BLaER1 (cell line): ENCODE data around the gene CFAP221.

ENCODE experiments used
- H3K27ac ChIP-seq: shearing (Covaris generic); formaldehyde crosslinking; 2 replicates; pipeline ENCODE4 v1.8.1; 2022
- H3K27me3 ChIP-seq: shearing (Covaris generic); formaldehyde crosslinking; 2 replicates; pipeline ENCODE4 v1.8.1; 2022
- H3K36me3 ChIP-seq: shearing (Covaris generic); formaldehyde crosslinking; 2 replicates; pipeline ENCODE4 v1.8.1; 2022
- H3K4me1 ChIP-seq: shearing (Covaris generic); formaldehyde crosslinking; 2 replicates; pipeline ENCODE4 v1.8.1; 2022
- H3K4me2 ChIP-seq: shearing (Covaris generic); formaldehyde crosslinking; 2 replicates; pipeline ENCODE4 v1.8.1; 2022
- H3K4me3 ChIP-seq: shearing (Covaris generic); formaldehyde crosslinking; 2 replicates; pipeline ENCODE4 v1.8.1; 2022
- H3K9ac ChIP-seq: shearing (Covaris generic); formaldehyde crosslinking; 2 replicates; pipeline ENCODE4 v1.8.1; 2022
- H3K9me3 ChIP-seq: shearing (Covaris generic); formaldehyde crosslinking; 2 replicates; pipeline ENCODE4 v1.8.1; 2022
- H4K20me1 ChIP-seq: shearing (Covaris generic); formaldehyde crosslinking; 2 replicates; pipeline ENCODE4 v1.8.1; 2022
- Cebpa-rat ChIP-seq: shearing (Covaris generic); IDR thresholded peaks from 2 replicates; pipeline ENCODE4 v1.8.1; 2022

CFAP221 gene

DNA sequence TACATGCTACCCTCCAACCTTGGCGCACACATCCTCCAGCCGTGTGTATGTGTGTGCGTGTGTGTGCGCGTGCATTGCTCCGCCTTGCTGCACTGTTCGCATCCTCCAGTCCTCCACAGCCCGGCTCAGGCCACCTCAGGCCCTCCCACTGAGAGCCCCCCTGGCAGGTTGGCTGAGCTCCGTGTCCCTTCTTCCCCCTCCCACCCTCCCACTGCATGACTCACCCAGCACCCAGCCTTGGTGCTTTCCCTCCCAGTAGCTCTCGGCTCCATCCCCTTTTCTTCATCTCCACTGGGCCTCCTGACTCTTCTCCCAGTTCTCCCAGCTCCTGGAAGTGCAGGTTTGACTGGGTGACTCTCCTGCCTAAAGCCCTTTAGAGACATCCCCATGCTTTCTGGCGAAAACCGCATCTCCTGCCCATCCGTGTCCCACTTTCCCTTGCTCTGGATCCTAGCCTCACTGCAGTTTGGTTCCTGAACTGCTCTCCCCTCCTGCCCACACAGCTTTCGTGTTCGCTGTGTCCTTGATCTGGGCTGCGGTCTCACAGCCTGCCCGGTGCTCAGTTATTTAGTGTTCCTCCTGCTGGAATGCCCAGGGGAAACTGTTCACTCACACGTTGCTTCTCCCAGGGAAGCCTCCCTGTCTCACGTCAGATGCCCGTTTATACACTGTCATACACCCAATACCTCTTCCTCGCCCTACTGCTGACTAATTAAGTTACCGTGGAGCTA lies 139.6 kb downstream of the CFAP221 start:
- H3K4me2 ChIP-seq: no peak overlapping the region

DNA sequence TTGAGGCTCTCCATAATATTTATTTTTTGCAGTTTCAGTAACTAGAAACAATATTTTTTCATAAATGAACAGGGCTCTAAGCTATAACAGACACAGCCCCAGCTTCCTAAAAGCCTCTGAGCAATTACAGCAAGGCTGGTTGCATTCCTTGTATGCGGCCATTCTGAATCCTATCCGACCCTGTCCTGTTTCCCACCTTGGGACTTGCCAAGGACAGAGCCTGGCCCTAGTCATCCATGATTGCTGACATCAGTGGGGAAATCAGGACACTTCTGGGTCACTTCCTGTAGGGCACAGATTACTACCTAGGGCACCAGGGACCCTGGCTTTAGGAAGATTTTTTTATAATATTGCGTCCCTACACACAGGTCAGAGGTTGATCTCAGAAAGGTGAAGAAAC lies 140.3 kb downstream of the CFAP221 start:
- Histone ChIP-seq H3K4me3 (no peak overlapping the region), H3K4me2 (no peak overlapping the region), H3K27ac (no peak overlapping the region)

More for the DNA sequence above, 139.6 kb downstream of the CFAP221 start:
- Histone ChIP-seq H3K36me3 (peaks cover 60% of the 10 kb centered on the region), H3K27ac (no peak overlapping the region), H3K27me3 (no peaks in the 10 kb centered on the region), H3K9me3 (no peaks in the 10 kb centered on the region), H3K9ac (no peak overlapping the region), H4K20me1 (peaks cover 58% of the 10 kb centered on the region), H3K4me1 (peaks cover 22% of the 10 kb centered on the region), H3K4me3 (no peak overlapping the region)
- no peak for TF ChIP-seq Cebpa-rat

DNA sequence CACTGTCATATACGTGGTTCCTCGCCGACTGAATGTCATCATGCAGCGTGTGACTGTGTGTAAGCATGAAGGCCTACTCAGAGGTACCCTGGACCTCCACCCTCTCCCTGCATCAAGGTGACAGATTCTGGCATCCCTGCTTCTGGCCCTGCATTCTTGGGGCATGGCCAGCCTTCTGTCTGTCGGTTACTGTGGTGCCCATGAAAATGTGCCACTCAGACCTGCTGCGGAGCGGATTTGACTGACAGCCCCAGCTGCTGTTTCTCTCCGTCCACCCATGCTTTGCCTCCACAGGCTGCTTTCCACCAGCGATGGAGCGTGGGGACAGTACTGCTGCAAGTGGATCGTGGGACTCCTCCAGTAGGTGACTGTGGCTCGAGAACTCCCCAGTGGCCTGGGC lies 144.4 kb downstream of the CFAP221 start:
- peaks cover 18% of the 10 kb centered on the region; the same call in 1 of the 2 replicates for H4K20me1 ChIP-seq
- no peak overlapping the region for H3K4me2 ChIP-seq
- no peak overlapping the region for H3K9ac ChIP-seq
- no peaks in the 10 kb centered on the region for H3K9me3 ChIP-seq
- H3K27ac ChIP-seq: no peak overlapping the region
- H3K27me3 ChIP-seq: no peaks in the 10 kb centered on the region
- no peak overlapping the region for H3K4me3 ChIP-seq
- H3K4me1 ChIP-seq: 0 out of 2 replicates have a peak, but pooled peaks cover 4% of the 10 kb centered on the region
- peaks cover 53% of the 10 kb centered on the region for H3K36me3 ChIP-seq
- TF ChIP-seq Cebpa-rat: no peak

More for the DNA sequence above, 140.3 kb downstream of the CFAP221 start:
- no peak for TF ChIP-seq Cebpa-rat
- no peaks in the 10 kb centered on the region for H3K27me3 ChIP-seq
- no peaks in the 10 kb centered on the region for H3K9me3 ChIP-seq
- H3K36me3 ChIP-seq: peaks cover 66% of the 10 kb centered on the region
- H3K9ac ChIP-seq: no peak overlapping the region
- H4K20me1 ChIP-seq: peaks cover 58% of the 10 kb centered on the region
- H3K4me1 ChIP-seq: peaks cover 22% of the 10 kb centered on the region

DNA sequence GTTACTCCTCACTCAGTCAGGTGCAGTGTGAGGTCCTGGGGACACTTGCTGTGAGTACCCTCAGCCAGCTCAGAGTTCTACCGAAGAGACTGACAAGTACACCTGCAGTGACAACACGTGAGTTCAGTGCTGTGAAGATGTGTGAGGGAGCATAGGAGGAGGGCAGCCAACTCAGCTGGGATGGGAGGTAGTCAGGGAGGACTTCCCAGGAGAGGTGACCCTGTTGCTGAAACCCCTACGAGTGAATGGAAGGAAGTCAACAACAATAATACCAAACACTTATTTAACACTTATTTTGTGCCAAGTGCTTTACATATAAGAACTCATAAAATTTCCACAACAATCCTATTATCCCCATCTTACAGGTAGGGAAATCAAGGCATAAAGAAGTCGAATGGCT lies 145.0 kb downstream of the CFAP221 start:
- Histone ChIP-seq H3K4me1 (peaks cover 6% of the 10 kb centered on the region), H4K20me1 (peaks cover 14% of the 10 kb centered on the region; the same call in 1 of the 2 replicates), H3K9me3 (no peaks in the 10 kb centered on the region), H3K27ac (no peak overlapping the region), H3K27me3 (no peaks in the 10 kb centered on the region), H3K4me3 (no peak overlapping the region), H3K36me3 (peaks cover 53% of the 10 kb centered on the region), H3K4me2 (no peak overlapping the region), H3K9ac (no peak overlapping the region)
- TF ChIP-seq Cebpa-rat: no peak

DNA sequence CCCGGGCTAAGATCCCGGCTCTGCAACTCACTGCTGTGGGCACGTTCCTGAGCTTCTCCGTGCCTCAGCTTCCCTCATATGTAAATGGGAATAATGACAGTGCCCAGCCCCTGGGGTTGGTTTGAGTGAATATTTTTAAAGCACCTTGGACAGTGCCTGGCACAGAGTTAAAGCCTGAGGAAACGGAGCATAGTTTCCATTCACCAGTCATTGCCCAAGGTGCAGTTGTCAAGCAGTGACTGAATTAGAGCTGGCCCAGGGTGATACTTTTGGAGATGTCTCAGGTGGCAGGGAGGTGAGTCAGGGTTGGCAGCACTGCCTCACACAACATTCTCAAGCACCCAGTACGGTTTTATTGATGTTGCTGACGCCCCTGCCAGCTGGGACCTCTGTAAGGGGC lies 146.9 kb downstream of the CFAP221 start:
- Histone ChIP-seq H3K9me3 (no peaks in the 10 kb centered on the region), H3K4me2 (no peak overlapping the region), H3K27ac (no peak overlapping the region), H3K9ac (no peak overlapping the region), H3K36me3 (peaks cover 46% of the 10 kb centered on the region), H4K20me1 (no peaks in the 10 kb centered on the region), H3K4me1 (peaks cover 25% of the 10 kb centered on the region), H3K4me3 (no peak overlapping the region), H3K27me3 (no peaks in the 10 kb centered on the region)
- no peak for TF ChIP-seq Cebpa-rat

DNA sequence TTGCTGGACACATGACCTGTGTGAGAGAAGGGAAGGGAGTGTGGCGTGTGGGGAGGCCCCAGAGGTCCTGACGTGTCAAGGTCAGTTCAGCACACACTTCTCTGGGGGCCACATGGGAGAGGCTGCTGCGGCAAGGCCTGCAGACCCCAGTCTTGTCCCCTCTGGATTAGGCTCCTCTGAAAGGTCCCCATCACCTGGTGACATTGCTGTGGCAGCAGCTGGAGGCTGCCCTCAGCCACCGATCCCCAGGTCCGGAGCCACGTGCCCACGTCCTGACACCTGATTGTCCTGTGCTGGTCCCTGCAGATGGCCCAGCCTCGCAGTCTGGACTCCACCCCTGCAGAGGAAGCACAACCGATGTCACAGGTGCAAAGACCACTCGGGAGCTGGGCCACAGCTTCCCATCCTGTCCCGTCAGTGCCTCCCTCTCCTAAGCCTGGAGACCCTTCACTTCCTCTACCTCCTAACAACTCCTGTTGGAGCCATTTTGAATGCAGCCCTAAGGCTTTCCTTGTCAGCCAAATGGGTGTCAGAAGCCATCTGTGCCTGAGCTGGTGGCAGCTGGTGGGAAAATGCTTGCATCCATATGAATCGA lies 147.5 kb downstream of the CFAP221 start:
- Histone ChIP-seq H3K4me1 (peaks cover 31% of the 10 kb centered on the region), H3K4me3 (no peak overlapping the region), H3K27me3 (no peaks in the 10 kb centered on the region), H3K4me2 (no peak overlapping the region), H3K9ac (no peak overlapping the region), H3K27ac (no peak overlapping the region), H3K36me3 (peaks cover 41% of the 10 kb centered on the region), H3K9me3 (no peaks in the 10 kb centered on the region), H4K20me1 (no peaks in the 10 kb centered on the region)
- TF ChIP-seq Cebpa-rat: no peak

DNA sequence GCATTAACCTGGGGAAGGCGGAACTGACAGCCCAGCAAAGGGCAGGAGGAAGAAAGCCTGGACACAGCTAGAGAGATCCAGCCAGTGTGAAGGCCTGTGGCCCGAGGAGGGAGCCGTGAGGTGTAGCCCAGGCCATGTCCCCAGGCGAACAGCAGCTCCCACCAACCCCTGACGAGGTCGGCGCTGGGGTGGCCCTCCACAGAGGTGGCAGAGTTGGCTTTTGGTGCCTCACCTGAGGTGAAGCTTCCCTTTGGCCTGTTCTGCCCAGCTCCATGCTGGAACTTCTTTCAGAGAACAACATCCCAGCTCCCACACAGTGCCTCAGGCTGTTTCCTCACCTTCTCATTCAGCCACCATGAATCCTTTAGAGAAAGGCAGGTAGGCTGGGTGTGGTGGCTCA lies 148.1 kb downstream of the CFAP221 start:
- no peak overlapping the region for H3K4me2 ChIP-seq
- no peaks in the 10 kb centered on the region for H3K9me3 ChIP-seq
- no peak overlapping the region for H3K4me3 ChIP-seq
- no peak overlapping the region for H3K27ac ChIP-seq
- H3K36me3 ChIP-seq: peaks cover 35% of the 10 kb centered on the region
- no peaks in the 10 kb centered on the region for H3K27me3 ChIP-seq
- no peak overlapping the region for H3K9ac ChIP-seq
- no peak for TF ChIP-seq Cebpa-rat
- H3K4me1 ChIP-seq: peaks cover 37% of the 10 kb centered on the region
- H4K20me1 ChIP-seq: no peaks in the 10 kb centered on the region

DNA sequence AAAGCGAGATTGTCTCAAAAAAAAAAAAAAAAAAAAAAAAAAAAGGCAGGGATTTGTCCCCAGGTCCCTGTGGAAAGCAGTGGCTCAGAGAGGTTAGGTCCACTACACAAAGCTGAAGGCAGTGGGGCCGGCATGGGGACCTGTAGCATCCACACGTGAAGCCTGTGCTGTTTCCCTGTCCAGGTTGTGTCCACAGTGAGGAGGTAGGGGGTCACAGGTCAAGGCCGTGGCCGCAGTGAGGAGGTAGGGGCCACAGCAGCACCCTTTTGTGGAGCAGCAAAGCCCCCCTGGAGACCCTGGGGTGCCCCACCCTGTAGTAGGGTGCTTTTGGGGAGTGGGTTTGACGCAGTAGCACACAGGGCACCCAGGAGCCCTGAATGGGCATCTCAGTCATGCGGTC lies 148.7 kb downstream of the CFAP221 start:
- Histone ChIP-seq H3K9ac (no peak overlapping the region), H3K4me1 (peaks cover 43% of the 10 kb centered on the region), H3K4me2 (no peak overlapping the region), H4K20me1 (no peaks in the 10 kb centered on the region), H3K27ac (no peak overlapping the region), H3K4me3 (no peak overlapping the region), H3K27me3 (no peaks in the 10 kb centered on the region), H3K9me3 (no peaks in the 10 kb centered on the region), H3K36me3 (peaks cover 30% of the 10 kb centered on the region)
- no peak for TF ChIP-seq Cebpa-rat

DNA sequence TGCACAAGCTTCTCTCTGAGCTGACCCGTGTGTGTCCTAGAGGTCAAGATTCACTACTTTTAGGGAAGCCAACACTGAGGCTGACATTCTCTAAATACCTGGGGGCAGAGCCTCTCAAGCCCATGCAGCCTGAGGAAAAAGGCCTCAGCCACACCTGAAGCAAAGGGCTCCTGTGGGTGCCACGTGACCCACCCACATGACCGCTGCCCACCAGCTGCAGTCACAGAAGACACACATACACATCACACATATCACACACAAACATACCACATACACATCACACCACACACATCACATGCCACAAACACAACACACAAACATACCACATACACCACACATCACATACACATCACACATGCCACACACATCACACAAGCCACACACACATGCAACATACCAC lies 149.3 kb downstream of the CFAP221 start:
- Histone ChIP-seq H3K27me3 (no peaks in the 10 kb centered on the region), H3K4me2 (no peak overlapping the region), H3K4me1 (peaks cover 49% of the 10 kb centered on the region), H3K4me3 (no peak overlapping the region), H3K27ac (no peak overlapping the region), H3K9ac (no peak overlapping the region), H3K36me3 (peaks cover 26% of the 10 kb centered on the region), H3K9me3 (no peaks in the 10 kb centered on the region), H4K20me1 (no peaks in the 10 kb centered on the region)
- TF ChIP-seq Cebpa-rat: no peak

DNA sequence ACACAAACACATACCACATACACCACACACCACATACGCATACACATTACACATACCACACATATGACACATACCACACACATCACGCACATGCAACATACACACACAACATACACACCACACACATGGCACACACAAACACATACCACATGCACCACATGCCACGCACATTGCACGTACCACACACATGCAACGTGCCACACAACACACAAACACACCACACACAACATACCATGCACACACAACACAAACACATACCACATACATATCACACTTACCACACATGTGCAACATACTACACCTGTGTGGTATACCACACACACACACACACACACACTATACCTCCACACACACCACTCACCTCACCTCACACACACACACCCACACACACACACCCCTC lies 149.7 kb downstream of the CFAP221 start:
- H3K9me3 ChIP-seq: no peaks in the 10 kb centered on the region
- H4K20me1 ChIP-seq: no peaks in the 10 kb centered on the region
- H3K4me1 ChIP-seq: peaks cover 53% of the 10 kb centered on the region
- H3K27ac ChIP-seq: no peak overlapping the region
- H3K4me2 ChIP-seq: peak overlapping the region; percentile 65; the same call in 1 of the 2 replicates
- H3K9ac ChIP-seq: no peak overlapping the region
- no peak overlapping the region for H3K4me3 ChIP-seq
- peaks cover 22% of the 10 kb centered on the region for H3K36me3 ChIP-seq
- no peaks in the 10 kb centered on the region for H3K27me3 ChIP-seq
- no peak for TF ChIP-seq Cebpa-rat
